HUDEP-2 (cell line): ENCODE data around the gene EVX2.

Experiments used
- DNase-seq, 76 experiments: peaks; one replicate each; lab custom pipeline; 2025; ENCODE audit not compliant: unreplicated experiment in 76 of 76; lab: John Stamatoyannopoulos, UW

The EVX2 gene

GRCh38 chr2:176109946-176110345 is 26.2 kb upstream of the EVX2 start:
- no peak for DNase-seq

- no peak for DNase-seq
These were observed 25.6 kb upstream of the EVX2 start for GRCh38 chr2:176109192-176109901.

- DNase-seq, result no peak
These were observed 24.0 kb upstream of the EVX2 start for GRCh38 chr2:176107731-176108181.

- DNase-seq, result peak in 1 of 76 experiments; percentile 18
These were observed 23.1 kb upstream of the EVX2 start, which contains the start of gene HOXD11 for GRCh38 chr2:176106581-176107539. TSS of gene HOXD11 (plus strand) at chr2:176107280. CDS start at chr2:176107356, 76 bp downstream.

- DNase-seq, result no peak
These were observed 22.2 kb upstream of the EVX2 start for GRCh38 chr2:176105730-176106580.

DNA sequence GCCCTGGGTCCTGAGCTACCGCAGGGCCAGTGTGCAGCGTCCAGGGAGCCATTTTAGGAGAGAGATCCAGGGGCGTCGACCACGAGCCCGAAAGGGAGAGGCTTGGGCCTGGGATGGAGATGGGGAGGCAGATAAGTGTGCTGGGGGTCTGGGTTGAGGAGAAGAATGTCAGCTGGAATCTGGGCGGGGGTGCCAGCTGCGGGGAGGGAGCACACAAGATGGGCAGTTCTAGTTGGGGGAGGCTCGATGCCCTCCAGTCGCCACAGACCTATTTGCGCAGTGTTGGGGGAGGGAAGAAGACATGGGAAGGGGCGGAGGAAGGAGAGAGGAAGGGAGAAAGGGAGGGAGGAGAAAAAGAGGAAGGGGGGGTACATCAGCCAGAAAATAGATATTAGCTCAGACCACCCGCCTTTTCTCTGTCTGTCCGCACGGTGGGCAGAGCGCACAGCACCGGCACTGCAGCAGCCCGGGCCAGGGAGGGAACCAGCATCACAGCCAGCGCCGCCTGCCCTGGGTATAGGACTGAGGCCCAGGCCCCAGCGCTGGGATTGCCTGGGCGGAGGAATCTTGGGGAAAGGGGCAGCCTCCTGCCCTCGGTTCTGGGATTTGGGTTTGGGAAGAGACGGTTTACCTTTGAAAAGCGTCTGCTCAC is 21.4 kb upstream of the EVX2 start:
- DNase-seq, result no peak

DNA sequence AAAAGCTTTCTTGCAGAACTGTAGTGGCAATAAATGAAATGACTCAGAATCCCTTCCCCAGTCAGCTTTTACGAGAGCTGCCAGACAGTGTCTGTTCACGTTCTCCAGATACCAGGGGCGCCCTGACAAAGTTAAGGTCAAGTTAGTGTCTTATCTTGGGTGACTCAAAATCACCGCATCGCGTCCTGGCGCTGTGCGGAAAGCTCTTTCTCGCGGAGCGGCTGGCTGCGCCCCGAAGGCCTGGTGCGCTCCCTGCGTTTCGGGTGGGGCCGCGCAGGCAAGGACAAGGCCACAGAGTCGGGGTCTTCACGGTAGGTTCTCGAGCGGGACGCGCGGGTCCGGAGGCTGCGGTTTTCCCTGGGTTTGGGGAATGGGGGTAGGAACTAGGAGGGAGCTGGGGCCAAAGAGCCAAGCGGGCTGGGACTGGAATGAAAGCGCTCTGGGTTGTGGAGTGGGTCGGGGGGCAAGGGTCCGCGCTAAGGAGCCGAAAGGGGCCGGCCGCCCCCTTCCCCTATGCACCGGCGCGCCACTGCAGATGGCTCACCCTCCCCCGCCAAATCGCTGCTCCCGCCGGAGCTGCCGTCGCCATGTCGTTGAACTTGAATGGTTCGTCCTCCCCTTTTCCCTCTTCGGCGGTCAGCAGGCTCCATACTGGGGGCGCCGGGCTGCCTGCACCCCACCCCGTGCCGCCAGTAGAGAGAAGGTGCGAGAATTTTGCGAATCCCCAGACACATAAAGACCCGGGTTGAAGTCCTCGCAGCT is 20.7 kb upstream of the EVX2 start:
- peak in 12 of 76 experiments; percentile 6 to 48 (median 14) for DNase-seq

DNA sequence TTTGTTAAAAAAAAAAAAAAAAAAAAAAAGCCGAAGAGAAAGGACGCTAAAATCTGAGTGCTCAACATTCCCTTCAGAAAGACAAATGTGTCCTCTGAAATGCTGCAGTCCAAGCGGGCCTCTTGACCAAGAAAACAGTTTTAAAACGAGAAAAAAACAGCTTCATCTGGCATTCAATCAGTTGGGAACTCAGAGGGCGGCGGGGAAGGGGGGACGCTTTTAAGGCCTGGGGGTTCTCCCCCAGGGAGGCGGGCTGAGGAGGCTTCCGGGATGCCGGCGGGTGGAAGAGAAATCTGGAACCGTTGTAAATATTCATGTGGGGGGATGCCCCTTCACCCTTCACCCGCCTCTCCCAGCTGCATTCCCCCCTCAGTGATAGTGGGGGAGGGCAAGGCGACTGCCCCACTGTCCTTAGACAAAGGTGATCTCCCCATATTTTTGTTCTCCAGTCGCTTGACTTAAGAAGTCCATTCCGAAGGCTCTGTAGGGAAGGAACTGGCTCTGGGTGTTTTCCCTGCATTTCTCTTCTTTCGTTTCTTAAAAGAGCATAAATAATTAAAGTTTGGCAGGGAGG is 20.1 kb upstream of the EVX2 start:
- DNase-seq, result no peak

DNA sequence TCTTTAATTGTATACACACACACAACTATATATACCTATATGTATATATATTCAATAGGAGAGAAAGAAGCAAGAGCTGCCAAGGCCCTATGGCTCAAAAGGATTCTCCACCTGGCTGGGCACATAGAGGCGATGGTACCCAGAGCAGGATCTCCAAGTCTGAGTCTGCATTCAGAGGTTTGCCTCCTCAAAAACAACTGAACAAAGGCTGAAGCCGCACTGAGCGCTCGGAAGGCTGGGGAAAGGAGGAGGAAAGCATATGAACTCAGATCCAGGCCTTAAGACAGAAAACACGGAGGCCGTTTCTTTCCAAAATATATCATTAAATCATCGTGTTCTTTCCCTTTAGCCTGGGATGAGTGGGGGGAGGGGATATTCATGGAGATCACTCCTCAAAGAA is 19.4 kb upstream of the EVX2 start:
- no peak for DNase-seq

DNA sequence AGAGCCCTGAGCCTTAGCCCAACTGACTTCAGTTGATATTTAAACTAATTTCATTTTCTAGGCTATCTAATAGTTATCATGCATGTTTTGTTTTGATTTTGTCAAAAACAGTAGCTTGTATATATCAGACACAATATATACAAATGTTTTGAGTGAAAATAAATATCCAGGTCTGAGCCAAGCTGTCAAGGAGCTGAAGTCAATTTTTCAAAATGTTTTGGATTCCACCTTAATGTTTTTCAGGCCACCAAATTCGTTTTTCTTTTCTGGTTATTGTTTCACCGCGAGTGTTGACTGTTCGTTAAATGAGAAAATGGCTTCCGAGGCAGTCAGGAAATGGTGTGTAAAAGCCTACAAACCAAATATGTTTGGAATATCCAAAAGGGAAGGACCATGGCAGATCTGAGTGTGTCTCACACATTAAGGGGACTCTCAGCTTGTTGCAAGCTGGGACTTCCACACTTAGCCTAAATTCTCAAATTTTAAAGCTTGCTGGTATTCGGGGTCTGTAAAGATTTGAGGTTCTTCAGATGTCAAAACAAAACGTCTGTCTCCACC is 18.6 kb upstream of the EVX2 start:
- no peak for DNase-seq

DNA sequence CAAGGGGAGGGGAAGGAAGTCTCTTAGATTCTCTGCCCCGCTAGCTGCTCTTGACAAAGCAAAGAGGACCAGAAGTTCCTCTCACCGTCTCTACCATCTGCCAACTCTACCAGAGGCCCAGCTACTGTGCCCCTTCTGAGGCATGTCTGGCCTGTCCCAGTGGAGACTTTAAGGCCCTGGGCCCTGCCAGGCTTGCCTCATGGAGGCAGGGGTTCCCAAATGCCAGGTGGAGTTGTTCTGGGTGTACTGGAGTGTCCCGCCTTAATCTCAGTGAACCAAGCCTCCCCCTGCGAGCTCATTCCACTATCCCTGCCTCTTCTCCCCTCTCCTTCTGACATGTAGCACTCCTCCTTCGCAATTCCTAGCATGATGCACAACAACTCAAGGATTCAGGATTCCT is 18.1 kb upstream of the EVX2 start:
- no peak for DNase-seq

DNA sequence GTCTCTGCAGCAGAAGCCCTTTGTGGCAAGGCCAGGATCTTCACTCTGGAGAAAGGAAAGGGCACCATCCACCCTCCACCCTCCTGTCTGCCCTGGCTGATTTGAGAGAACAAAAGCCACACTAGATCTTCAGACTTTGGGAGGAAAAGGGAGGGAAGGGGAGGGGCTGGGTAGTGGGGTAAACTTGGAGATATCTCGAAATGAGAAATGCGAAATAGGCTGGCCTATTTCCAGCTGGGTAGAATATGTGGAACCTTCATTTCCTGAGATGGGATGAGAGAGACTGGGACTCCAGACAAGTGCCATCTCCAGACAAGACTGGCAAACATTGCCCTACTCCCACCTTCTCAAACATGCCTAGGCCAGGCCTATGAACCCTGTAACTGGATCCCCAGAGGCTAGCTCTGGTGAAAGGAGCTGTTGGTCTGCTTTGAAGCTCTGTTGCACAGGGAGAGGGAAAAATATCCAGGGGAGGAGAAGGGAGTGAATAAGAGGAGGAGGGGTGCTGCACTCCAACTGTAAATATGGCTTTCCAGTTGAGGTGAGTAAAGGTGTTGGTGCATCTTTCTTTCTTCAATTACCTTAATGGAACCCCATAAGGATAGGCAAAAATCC is 17.6 kb upstream of the EVX2 start:
- DNase-seq, result no peak

GRCh38 chr2:176100547-176101140 is 16.9 kb upstream of the EVX2 start:
- no peak for DNase-seq

DNA sequence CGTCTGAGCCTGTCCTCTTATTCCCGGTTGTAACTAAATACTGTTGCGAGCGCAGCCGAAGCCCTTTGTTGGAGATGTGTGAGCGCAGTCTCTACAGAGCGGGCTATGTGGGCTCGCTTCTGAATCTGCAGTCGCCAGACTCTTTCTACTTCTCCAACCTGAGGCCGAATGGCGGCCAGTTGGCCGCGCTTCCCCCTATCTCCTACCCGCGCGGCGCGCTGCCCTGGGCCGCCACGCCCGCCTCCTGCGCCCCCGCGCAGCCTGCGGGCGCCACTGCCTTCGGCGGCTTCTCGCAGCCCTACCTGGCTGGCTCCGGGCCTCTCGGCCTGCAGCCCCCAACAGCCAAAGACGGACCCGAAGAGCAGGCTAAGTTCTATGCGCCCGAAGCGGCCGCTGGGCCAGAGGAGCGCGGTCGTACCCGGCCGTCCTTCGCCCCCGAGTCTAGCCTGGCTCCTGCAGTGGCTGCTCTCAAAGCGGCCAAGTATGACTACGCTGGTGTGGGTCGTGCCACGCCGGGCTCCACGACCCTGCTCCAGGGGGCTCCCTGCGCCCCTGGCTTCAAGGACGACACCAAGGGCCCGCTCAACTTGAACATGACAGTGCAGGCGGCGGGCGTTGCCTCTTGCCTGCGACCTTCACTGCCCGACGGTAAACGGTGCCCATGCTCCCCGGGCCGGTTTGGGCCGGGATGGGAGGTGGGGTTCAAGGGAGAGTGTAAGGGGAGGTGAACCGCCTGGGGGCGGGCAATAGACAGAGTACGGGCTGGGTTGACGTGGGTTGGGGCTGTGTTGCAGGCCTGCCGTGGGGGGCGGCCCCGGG is 16.2 kb upstream of the EVX2 start, which contains the start of gene HOXD12:
Gene HOXD12, plus strand, starts transcription at position 68 of the 819 bp plus-strand sequence. Its CDS starts 7 bp downstream, at position 75.
- DNase-seq, result no peak

GRCh38 chr2:176099159-176099727 is 15.5 kb upstream of the EVX2 start:
- DNase-seq, result no peak

- no peak for DNase-seq
These were observed 14.8 kb upstream of the EVX2 start for GRCh38 chr2:176098366-176099158.
